H7 (cell line): ENCODE measurements around the gene LDB1. TPM values are rescaled to one million over a fixed set of nuclear protein-coding genes. Genes with fewer than 3 reads are reported as not detected.
A peak's percentile ranks its signal among the peaks of the same experiment; 100 is the strongest.

Source experiments
- DNase-seq: peaks from one replicate; pipeline ENCODE4 v3.0.0; 2012
- H3K27me3 ChIP-seq: 2 replicates; pipeline ENCODE4 v1.6.0; 2011; ENCODE audit warnings: mild to moderate bottlenecking, low read length; ENCODE audit not compliant: control insufficient read depth, insufficient read depth
- H3K36me3 ChIP-seq: replicated peaks from 2 replicates; pipeline ENCODE4 v1.5.1; 2011; ENCODE audit warnings: low read length; ENCODE audit not compliant: control insufficient read depth, insufficient read depth
- H3K4me3 ChIP-seq: 2 replicates; pipeline ENCODE4 v1.5.1; 2011; ENCODE audit warnings: low read depth, mild to moderate bottlenecking, control low read depth, low read length, moderate library complexity; ENCODE audit not compliant: insufficient read depth
- total RNA-seq: library from RNA; depleted of rRNA; stranded (reverse); fragments of >200 nt; shearing (Covaris generic); gene quantifications from 2 replicates; pipeline ENCODE4 v1.2.3, GENCODE V29; 2014

Gene LDB1
- total RNA-seq, 1 experiment from 2014 or later: 85.5 TPM

GRCh38 chr10:102121739-102122372 is 1.7 kb upstream of the LDB1 start:
- Histone ChIP-seq H3K36me3 (no peaks in the 10 kb centered on the region), H3K27me3 (no peaks in the 10 kb centered on the region), H3K4me3 (peak overlapping the region; percentile 14; the same call in 1 of the 2 replicates)
- DNase-seq: peak; percentile 77

DNA sequence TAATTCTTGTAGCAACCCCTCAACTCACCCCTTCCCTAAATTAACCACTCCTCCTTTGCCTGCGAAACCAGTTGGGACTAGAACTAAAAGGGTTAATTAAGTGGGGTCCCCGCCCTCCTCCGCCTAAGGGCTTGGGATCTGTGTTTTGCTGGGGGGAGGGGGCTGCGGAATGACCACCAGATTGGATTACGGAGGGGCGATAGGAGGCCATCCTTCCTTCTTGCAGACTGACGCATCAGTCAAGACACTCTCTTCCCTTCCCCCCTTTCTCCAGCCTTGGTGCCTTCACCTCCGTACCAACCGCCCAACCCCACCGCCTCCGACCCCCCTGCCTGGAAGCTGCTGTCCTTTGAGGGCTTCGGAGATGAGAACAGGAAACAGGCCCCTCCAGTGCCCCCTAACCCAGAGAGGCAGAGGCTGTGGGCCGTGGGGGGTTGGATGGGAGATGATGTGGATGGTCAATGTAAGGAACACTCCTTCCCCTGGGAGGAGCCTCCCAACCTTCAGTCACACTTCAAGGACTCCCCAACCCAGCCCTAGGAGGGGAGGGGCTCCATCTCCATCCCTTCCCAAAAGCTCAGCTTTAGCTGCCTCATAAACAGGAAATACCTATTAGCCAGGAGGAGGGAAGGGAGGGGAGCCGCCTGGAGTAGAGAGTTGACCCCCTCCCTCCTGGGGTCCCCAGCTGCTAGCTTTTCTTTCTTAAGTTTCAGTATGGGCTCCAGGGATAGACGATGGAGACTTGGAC is 997 bp upstream of the LDB1 start:
- H3K4me3 ChIP-seq: peak overlapping the region; percentile 89
- no peaks in the 10 kb centered on the region for H3K36me3 ChIP-seq
- no peaks in the 10 kb centered on the region for H3K27me3 ChIP-seq
- peak; percentile 88 for DNase-seq

- Histone ChIP-seq H3K4me3 (peak overlapping the region; percentile 89), H3K36me3 (no peaks in the 10 kb centered on the region), H3K27me3 (no peaks in the 10 kb centered on the region)
- DNase-seq: peak; percentile 87
These were observed 589 bp downstream of the LDB1 start for GRCh38 chr10:102119417-102120141.

GRCh38 chr10:102118867-102119266 is 1.3 kb downstream of the LDB1 start:
- H3K36me3 ChIP-seq: no peaks in the 10 kb centered on the region
- H3K27me3 ChIP-seq: no peaks in the 10 kb centered on the region
- DNase-seq: no peak
- H3K4me3 ChIP-seq: peak overlapping the region; percentile 89

- H3K36me3 ChIP-seq: no peaks in the 10 kb centered on the region
- peak; percentile 83 for DNase-seq
- H3K4me3 ChIP-seq: peak overlapping the region; percentile 1; the same call in 1 of the 2 replicates
- H3K27me3 ChIP-seq: no peaks in the 10 kb centered on the region
These were observed 2.6 kb downstream of the LDB1 start for GRCh38 chr10:102117391-102118159.

- no peak for DNase-seq
- no peak overlapping the region for H3K4me3 ChIP-seq
- H3K36me3 ChIP-seq: peaks cover 2% of the 10 kb centered on the region; the same call in 1 of the 2 replicates
- H3K27me3 ChIP-seq: no peaks in the 10 kb centered on the region
These were observed 3.5 kb downstream of the LDB1 start for GRCh38 chr10:102116656-102117055.

DNA sequence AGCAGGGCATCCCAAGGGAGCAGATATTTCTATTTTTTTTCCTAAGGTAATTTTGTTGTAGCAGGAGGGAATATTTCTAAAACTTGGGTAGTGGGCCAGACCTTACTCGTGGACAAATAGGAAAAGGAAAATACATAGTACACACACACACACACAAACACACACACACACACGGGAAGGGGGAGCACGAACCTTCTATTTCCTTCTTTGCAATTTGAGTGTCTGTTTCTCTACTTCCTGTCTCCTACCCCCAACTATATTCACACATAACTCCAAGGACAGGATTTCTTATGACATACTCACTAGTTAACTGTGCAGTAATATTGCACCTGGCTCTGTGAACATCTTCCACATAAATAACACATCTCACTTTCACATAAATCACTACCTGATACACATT is 4.4 kb downstream of the LDB1 start:
- Histone ChIP-seq H3K4me3 (no peak overlapping the region), H3K27me3 (no peaks in the 10 kb centered on the region), H3K36me3 (peaks cover 10% of the 10 kb centered on the region)
- no peak for DNase-seq

- DNase-seq: peak; percentile 97
- H3K27me3 ChIP-seq: no peaks in the 10 kb centered on the region
- peaks cover 17% of the 10 kb centered on the region for H3K36me3 ChIP-seq
- H3K4me3 ChIP-seq: peak overlapping the region; percentile 88
These were observed 5.1 kb downstream of the LDB1 start for GRCh38 chr10:102114861-102115618.

DNA sequence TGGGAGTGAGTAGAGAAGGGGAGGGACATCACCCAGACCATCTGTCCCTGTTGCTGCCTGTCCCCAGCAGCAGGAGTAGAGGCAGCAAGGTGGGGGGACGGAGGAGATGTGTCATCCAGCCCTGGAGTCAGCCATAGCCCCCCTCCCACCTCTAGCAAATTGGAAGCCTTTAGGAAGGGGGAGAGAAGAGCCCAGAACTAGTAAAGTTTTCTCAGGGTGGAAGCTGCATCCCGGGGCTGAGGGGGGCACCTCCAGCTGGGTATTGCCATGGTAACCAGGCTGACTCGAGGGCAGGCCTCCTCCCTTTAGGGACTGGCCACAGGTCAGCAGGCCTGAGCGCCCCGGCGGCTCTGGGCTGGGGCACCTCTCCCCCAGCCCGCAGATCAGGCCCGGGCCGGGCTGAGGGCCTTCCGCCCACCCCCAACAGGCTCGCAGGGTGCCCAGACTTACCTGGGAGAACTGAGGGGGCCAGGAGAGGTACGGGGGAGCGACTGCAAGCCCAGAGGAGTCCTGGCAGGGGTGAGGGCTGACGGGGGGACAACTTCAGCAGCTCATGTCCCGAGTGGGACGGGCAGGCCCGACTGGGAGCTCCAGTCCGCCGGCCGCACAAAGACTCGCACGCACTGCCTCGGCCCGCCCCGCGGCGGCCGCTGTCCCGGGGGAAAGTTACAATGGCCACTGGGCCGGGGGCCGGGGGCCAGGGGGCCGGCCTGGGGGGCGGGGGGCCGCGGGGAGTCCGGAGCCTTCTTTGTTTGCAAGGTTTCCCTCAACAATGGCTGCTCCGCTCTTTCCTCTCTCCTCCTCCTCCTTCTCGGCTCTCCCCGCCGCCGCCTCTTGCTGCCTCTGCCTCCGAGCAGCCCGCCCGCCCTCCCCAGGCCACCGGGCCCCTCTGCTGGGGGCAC is 6.0 kb downstream of the LDB1 start:
- DNase-seq: peak; percentile 73
- Histone ChIP-seq H3K4me3 (peak overlapping the region; percentile 88), H3K27me3 (no peaks in the 10 kb centered on the region), H3K36me3 (peaks cover 25% of the 10 kb centered on the region)

- Histone ChIP-seq H3K27me3 (no peaks in the 10 kb centered on the region), H3K36me3 (peaks cover 33% of the 10 kb centered on the region), H3K4me3 (peak overlapping the region; percentile 88)
- peak; percentile 10 for DNase-seq
These were observed 6.8 kb downstream of the LDB1 start for GRCh38 chr10:102113261-102113955.

GRCh38 chr10:102112210-102112817 is 7.9 kb downstream of the LDB1 start:
- no peak overlapping the region for H3K4me3 ChIP-seq
- no peaks in the 10 kb centered on the region for H3K27me3 ChIP-seq
- peaks cover 43% of the 10 kb centered on the region for H3K36me3 ChIP-seq
- DNase-seq: peak; percentile 79

DNA sequence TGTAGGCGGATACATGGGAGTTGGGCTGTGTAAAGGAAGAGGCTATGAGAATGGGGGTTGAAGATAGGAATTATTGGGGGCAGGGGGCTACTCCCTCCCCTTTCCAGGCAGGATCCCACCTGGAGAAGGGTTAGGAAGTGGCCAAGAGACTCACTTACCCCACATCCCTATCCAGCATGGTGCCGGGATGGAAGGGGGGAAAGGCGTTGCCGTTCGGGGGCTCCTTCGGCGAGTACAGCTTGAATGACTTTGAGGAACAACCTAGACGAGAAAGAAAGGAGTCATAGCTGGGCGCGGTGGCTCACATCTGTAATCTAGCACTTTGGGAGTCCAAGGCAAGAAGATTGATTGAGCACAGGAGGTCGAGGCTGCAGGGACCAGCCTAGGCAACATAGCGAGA is 8.9 kb downstream of the LDB1 start:
- peak; percentile 5 for DNase-seq
- H3K27me3 ChIP-seq: no peaks in the 10 kb centered on the region
- no peak overlapping the region for H3K4me3 ChIP-seq
- H3K36me3 ChIP-seq: peaks cover 46% of the 10 kb centered on the region
